LoVo (cell line): Measurements from ENCODE around the gene MCCC1.
A peak's percentile ranks its signal among the peaks of the same experiment; 100 is the strongest.
"Not testable (repeated sequence)": the region's sequence is repeated elsewhere in the genome, so short reads cannot be mapped to it uniquely, and the experiment has no call there.

Source experiments
- DNase-seq: peaks from one replicate; pipeline ENCODE4 v3.0.0-alpha.2; 2016; ENCODE audit warnings: low spot score

Gene MCCC1

GRCh38 chr3:183103950-183104349, 4.7 kb upstream of the MCCC1 start:
- DNase-seq, result not testable (repeated sequence)

GRCh38 chr3:183101040-183101439, 1.7 kb upstream of the MCCC1 start:
- not testable (repeated sequence) for DNase-seq

- no peak for DNase-seq
Observed at GRCh38 chr3:183100376-183100775, 1.1 kb upstream of the MCCC1 start.

GRCh38 chr3:183099838-183100204, 525 bp upstream of the MCCC1 start:
- DNase-seq, result no peak

- peak; percentile 4 for DNase-seq
Observed at GRCh38 chr3:183098536-183099025, 715 bp downstream of the MCCC1 start.

- DNase-seq, result no peak
Observed at GRCh38 chr3:183094711-183095110, 4.6 kb downstream of the MCCC1 start.

GRCh38 chr3:183092256-183092655, 7.0 kb downstream of the MCCC1 start:
- DNase-seq, result no peak

- no peak for DNase-seq
Observed at GRCh38 chr3:183087184-183087583, 12.1 kb downstream of the MCCC1 start.

- DNase-seq, result no peak
Observed at GRCh38 chr3:183085634-183086390, 13.5 kb downstream of the MCCC1 start.

- no peak for DNase-seq
Observed at GRCh38 chr3:183082355-183082915, 16.9 kb downstream of the MCCC1 start.

- no peak for DNase-seq
Observed at GRCh38 chr3:183081459-183082183, 17.7 kb downstream of the MCCC1 start.

- DNase-seq, result no peak
Observed at GRCh38 chr3:183080628-183081027, 18.7 kb downstream of the MCCC1 start.

GRCh38 chr3:183074881-183075280, 24.4 kb downstream of the MCCC1 start:
- no peak for DNase-seq

GRCh38 chr3:183074261-183074660, 25.0 kb downstream of the MCCC1 start:
- DNase-seq, result no peak

- no peak for DNase-seq
Observed at GRCh38 chr3:183073839-183074238, 25.5 kb downstream of the MCCC1 start.

- DNase-seq, result no peak
Observed at GRCh38 chr3:183070892-183071291, 28.4 kb downstream of the MCCC1 start.

- DNase-seq, result no peak
Observed at GRCh38 chr3:183069086-183069485, 30.2 kb downstream of the MCCC1 start.

GRCh38 chr3:183066891-183067290, 32.4 kb downstream of the MCCC1 start:
- not testable (repeated sequence) for DNase-seq

GRCh38 chr3:183064475-183064874, 34.8 kb downstream of the MCCC1 start:
- DNase-seq, result no peak

GRCh38 chr3:183061391-183062172, 37.7 kb downstream of the MCCC1 start:
- DNase-seq, result no peak

- no peak for DNase-seq
Observed at GRCh38 chr3:183058351-183058750, 40.9 kb downstream of the MCCC1 start.

- no peak for DNase-seq
Observed at GRCh38 chr3:183050706-183051105, 48.6 kb downstream of the MCCC1 start.
